GM19193 (cell line): ENCODE results near the gene TSHR.

Experiments
- POLR2A ChIP-seq: IDR thresholded peaks from 4 replicates; pipeline ENCODE4 v1.6.1; 2011; ENCODE audit not compliant: insufficient read depth, insufficient read length; ENCODE audit errors: extremely low read depth

Gene TSHR

DNA sequence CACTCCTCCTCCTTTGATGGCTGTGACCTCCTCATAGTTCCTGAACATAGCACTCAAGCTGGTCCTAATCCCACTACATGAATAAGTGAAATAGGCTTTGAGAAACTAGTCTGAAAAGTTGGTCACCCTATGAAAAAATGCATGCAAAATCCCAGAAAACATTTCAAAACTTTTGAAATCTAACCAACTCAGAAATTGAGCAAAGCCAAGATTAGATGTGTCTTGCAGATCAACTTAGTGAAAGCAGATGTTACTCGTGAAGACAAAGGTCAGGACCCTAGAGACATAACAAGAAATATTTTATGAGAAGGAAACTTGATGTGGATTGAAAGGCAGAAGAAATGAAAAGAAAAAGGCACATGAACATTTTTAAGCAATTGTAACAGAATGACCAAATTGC is 63.3 kb downstream of the TSHR start:
- no peak for TF ChIP-seq POLR2A

DNA sequence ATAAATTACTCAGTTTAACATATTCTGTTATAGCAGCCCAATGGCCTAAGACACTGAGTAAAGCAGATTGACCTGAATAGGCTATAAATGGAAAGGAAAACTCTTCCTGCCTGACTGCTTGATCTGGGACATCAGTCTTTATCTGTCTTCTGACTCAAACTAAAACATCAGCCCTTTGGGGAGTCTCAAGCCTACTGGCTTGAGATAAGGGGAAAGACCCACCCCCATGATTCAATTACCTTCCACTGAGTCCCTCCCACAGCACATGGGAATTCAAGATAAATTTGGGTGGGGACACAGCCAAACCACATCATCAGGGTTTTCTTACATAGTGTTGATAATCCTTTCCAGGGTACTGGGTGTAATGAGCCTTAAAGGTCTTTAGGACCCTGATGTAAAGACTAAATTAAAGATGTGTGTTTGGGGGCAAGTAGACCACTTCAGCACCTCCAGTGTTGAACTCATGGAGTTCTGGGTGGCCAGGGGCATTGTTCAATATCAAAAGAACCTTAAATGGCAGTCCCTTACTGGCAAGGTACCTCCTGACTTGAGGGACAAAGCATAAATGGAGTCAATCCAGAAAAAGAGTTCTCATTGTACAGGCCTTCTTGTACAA is 67.8 kb downstream of the TSHR start:
- TF ChIP-seq POLR2A, result no peak

DNA sequence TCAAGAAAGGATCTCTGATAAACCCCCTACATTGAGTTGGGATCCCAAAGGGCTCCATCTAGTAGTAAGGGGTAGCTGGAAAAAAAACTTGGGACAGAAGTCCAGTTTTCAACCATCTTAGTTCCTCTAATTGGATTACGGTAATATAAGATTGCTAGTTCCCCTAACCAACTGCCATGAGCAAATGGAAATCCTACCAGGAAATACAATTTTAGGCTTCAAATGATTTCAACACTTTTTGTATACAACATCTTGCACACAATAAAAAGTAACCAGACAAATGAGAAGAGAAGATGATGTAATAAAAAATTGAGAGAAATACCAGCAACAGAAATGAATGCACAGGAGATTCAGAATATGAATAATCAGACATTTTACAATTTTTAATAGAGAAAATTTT is 73.0 kb downstream of the TSHR start:
- TF ChIP-seq POLR2A, result no peak

DNA sequence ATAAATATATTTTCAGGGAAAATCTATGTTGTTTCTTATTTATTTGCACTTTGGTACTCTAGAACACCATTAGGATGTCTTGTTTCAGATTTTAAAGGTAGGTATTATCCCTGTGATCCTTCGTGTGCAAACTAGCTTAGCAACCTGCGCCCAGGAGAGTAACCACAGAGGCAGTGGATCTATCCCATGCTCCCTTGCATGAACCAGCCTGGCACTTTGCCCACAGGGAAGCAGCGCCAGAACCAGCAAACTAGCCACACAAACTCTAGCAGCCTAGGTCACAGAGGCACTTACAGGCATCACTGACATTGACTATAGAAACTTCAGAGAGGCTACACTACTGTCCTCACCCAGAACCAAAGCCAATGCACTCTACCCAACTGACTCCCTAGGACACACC is 76.1 kb downstream of the TSHR start:
- no peak for TF ChIP-seq POLR2A

DNA sequence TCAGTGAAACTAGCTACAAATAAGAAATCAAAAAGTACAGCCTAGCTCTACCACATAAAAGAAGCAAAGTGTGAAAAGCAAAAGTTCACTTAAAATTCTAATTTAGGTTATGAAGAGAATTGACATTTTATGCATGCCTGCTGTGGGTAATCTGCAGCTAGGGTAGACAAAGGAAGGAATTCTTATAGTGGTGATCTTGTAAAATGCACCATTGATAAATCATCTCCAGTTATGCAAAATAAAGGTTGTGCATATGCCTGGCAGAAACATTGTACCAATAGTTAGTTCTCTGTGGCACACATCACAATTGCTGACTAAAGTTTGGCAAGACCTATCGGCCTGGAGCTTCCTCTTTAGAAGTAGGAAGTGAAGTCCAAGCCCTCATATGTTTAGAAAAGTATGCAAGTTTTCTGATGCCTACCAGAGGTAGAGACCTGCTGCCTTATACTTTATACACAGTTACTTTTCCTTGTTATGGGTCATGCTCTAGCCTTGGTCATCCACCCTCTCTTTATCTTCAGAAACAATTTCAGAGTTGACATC is 78.3 kb downstream of the TSHR start:
- no peak for TF ChIP-seq POLR2A

DNA sequence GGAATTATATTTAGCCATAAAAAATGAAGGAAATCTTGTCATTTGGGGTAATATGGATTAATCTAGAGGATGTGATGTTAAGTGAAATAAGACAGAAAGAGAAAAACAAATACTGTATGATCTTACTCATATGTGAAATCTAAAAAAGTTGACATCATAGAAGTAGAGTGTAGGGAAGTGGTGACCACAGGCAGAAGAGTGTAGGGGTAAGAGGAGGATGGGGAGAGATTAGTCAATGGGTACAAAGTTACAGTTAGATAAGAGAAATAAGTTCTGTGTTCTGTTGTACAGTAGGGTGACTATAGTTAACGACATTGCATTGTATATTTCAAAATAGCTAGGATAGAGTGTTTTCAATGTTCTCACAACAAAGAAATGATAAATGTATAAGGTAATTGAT is 87.0 kb downstream of the TSHR start:
- no peak for TF ChIP-seq POLR2A

DNA sequence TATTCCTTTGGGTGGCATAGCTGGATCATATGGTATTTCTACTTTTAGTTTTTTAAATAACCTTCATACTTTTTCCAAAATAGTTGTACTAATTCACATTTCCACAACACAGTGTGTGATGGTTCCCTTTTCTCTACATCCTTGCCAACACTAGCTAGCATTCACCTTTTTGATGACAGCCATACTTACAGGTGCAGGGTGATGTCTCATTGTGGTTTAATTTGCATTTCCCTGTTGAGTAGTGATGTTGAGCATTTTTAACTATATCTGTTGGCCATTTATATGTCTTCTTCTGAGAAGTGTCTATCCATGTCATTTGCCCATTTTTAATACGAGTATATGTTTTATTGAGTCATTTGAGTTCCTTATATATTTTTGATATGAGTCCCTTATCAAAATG is 96.1 kb downstream of the TSHR start:
- no peak for TF ChIP-seq POLR2A

DNA sequence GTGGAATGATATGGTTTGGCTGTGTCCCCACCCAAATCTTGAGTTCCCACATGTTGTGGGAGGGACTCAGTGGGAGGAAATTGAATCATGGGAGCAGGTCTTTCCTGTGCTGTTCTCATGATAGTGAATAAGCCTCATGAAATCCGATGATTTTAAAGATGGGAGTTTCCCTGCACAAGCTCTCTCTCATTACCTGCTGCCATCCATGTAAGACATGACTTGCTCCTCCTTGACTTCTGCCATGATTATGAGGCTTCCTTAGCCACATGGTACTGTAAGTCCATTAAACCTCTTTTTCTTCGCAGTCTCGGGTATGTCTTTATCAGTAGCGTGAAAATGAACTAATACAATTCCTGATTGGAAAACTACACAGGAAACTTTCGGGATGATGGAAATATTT is 100.5 kb downstream of the TSHR start:
- no peak for TF ChIP-seq POLR2A

DNA sequence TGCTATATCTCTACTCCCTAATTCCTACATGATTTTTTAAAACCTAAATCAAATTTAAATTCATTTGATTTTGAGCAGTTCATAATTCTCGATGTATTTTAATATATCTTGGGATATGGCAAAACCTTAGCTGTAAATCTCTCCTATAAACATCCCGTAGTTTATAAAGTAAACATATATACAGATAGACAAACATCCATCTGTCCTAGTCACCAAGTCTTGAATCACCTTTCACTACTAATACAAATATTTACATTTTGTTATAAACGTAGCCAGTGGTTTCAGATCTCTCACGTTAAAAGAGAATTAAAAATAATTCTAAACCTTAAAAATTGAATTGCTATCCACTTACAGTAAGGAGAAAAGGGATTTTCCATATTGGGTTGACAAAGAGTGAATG is 107.0 kb downstream of the TSHR start:
- no peak for TF ChIP-seq POLR2A

DNA sequence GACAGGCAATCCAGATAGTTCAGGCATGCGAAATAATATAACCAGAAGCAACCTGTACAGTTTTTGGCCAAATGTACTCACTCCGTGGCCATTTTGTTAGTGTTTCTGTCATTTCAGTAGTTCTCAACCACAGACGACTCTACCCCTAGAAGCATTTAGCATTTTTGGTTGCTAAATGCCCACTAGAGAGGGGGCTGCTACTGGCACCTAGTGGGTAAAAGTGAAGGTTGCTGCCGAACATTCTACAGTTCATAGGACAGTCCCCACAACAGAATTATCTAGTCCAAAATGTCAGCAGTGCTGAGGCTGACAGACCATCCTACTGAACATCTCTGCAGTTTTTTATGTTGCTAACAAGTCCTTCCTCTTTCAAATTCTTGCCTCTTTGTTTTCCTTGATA is 107.4 kb downstream of the TSHR start:
- no peak for TF ChIP-seq POLR2A

DNA sequence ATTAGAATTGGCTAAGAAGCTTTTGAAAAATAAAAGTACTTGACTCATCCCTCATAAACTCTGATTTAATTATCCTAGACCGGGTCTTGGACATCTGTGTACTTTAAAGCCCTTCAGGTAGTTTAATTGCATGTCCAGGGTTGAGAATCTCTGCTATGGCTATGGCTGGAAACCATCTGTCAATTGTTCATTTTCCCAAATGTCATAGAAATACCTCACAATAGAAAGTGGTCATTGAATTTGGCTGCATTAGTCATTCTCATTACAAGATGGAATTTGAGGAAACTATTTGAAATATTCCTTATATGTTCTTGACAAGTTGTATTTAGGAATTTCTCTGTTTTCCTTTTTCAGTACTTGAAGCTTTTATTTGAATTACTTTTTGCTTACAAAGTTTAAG is 111.3 kb downstream of the TSHR start:
- TF ChIP-seq POLR2A, result no peak

DNA sequence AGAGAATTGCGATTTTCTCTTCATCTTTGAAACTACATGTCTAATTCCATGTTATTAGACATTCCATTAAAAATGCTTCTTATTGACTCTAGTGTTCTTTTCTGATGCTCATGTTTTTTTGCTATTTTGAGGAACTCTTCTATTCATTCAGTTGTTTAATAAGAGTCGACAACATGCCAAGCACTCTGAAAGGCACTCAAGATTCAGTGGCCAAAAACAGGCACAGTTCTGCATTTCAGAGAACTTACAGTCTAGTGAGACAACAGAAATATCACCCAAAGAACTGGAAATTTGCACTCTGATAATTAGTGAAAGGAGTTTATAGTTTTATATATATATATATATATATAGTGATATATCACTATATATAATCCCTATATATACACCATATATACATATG is 111.7 kb downstream of the TSHR start:
- no peak for TF ChIP-seq POLR2A

DNA sequence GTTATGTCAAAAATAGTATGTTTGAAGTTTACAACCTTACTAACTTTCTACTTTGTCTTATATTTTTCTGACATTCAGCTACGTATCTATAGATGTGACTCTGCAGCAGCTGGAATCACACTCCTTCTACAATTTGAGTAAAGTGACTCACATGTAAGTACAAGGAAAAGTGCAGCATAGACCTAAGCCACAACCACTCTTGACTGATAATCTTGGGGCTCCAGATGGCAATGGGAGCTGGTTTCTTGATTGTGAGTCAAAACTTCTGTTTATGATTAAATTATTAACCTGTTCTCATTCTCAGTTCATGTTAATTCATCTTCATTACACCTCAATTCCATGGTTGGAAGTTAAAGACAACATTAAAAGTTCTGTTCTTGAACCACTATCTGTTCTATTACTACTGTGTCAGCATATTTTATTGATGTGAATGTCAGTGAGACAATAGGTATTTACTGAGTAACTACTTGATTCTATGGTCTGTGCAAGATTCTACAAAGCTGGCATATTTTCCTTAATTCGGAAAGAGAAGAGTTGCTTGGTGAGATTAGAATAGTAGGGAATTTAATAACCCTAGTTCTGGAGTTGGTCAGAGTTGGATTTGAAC is 112.9 kb downstream of the TSHR start:
- no peak for TF ChIP-seq POLR2A

DNA sequence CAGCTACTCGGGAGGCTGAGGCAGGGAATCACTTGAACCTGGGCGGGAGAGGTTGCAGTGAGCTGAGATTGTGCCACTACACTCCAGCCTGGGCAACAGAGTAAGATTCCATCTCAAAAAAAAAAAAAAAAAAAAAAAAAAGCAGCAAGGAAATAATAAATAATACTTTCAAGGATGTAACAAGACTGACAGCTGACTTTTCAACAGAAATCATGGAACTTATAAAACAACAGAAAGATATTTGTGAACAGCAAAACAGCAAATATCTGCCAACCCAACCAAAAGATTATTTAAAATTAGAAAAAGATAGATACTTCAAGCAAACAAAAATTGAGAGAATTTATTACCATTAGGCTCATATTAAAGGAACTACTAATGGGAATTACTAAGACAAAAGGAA is 115.1 kb downstream of the TSHR start:
- no peak for TF ChIP-seq POLR2A

DNA sequence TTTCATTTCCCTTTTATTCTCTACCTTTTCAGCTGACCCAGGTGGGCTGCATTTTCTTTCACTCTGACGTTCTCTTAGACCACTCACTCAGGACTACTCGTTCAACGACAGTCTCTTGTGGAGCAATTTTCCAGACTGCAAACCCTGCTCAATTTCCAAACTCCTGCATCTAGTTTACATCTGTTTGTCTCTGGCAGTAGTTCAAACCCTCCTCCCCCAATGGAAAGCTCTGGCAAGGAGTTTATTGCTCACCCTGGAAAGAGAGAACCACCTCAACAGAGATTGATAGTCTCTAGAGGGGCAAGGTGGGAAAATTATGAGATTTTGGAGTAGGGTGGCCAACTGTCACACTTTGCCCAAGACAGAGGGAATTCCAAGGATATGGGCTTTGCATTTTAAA is 130.2 kb downstream of the TSHR start:
- TF ChIP-seq POLR2A, result no peak

DNA sequence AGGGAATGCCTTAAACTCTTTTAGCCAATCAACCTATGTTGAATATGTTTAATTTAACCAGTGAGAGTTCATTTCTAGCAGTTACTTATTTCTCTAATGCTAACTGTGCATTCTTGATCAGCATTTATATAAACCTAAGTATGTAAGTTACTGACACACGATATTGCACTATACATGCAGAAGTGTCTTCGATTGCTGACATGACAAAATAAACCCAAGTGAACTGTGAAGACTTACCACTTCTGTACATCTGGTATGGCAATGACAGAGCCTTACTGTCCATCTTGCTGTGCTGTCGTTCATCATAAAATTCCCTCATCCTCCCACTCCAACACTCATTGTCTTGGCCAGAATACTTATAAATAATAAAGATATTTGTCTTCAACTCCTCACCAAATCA is 131.8 kb downstream of the TSHR start:
- no peak for TF ChIP-seq POLR2A

DNA sequence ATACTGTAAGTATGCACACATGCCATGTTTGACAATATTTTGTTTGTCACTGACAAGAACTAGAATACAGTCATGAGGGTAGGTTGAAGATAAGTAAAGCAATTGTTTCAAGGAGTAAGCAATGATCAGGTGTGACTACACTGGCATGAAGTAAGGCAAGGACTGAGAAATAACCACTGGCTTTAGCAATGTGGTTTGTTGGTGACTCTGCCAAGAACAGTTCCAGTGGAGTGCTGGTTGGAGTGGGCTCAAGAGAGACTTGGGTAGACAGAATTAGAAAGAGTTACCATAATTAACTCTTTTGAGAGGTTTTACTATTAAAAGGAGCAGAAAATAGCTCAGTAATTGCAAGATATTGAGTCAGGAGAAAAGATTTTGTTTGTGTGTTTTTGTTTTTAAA is 135.7 kb downstream of the TSHR start:
- no peak for TF ChIP-seq POLR2A
